NCI-H82 treated with DMSO at 0.1 percent for 48 hours (cell line): ENCODE results near the gene MICB.

Experiments used
- DNase-seq: peaks from one replicate; lab custom pipeline; 2025; ENCODE audit not compliant: unreplicated experiment; lab: John Stamatoyannopoulos, UW

The MICB gene

DNA sequence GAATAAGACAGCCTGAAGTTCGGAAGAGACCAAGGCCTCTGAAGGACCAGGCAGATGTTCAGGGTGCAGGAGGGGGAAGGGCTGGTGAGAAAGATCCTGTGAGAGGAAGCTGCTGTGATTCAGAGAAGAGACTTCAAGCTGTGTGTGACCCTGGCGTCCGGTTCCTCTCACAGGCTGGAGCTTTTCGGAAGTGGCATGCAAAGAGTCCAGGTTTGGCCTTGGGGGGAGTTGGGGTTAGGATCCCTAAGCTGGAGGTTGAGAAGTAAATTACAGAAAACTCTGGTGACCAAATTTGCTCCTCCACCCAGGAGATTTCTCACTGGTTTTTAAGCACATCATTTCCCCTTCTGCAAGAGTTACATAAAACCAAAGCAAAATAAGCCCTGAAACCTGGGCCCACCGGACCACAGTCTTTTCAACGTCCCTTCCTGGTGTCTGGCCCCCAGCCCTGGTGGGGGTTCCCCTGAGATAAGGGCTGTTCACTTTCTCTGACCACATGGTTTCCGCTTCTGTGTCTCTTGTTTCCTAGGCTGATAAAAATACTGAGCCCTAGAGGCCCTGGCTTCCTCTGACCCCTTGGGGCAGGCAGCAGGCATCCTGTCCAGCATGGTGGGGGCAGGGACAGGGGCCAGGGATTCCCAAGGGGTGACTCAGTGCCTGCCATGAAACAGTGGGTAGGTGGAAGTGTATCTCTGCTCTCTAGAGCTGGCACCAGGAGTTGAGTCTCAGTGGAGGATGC, 62.2 kb downstream of the MICB start:
- DNase-seq: no peak

DNA sequence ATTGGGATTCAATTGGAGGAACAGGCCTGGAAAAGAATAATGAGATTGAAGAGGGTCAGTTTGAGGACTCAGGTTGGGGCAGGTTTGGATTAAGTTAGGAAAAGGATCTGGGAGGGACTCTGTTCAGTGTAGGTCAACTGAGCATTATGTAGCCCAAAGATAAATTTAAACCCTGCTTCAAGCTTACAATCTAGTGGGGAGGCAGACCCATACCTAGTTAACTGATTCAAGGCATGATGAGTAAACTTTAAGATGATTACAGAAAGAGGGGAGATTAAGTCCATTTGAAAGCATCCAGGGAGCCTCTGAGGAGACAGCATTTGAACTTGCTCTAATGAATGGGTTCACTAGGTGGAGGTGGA, 62.7 kb downstream of the MICB start:
- DNase-seq: no peak
